Ureter (tissue), 1 donor: ENCODE results near the gene ZRANB3. TPM values are rescaled to one million over a fixed set of nuclear protein-coding genes. Genes with fewer than 3 reads are reported as not detected.
"Not testable (repeated sequence)": the region's sequence is repeated elsewhere in the genome, so short reads cannot be mapped to it uniquely, and the experiment has no call there.

ENCODE experiments used
- DNase-seq: peaks from one replicate; pipeline ENCODE4 v3.0.0-alpha.2; 2020; ENCODE audit warnings: low spot score
- total RNA-seq: library from RNA; stranded (reverse); gene quantifications from one replicate; pipeline ENCODE4 v1.2.4, GENCODE V29; 2023
- donor health status: DM: yes; HTN: yes; CAD: no.

The ZRANB3 gene
- total RNA-seq: 16.5 TPM

DNA sequence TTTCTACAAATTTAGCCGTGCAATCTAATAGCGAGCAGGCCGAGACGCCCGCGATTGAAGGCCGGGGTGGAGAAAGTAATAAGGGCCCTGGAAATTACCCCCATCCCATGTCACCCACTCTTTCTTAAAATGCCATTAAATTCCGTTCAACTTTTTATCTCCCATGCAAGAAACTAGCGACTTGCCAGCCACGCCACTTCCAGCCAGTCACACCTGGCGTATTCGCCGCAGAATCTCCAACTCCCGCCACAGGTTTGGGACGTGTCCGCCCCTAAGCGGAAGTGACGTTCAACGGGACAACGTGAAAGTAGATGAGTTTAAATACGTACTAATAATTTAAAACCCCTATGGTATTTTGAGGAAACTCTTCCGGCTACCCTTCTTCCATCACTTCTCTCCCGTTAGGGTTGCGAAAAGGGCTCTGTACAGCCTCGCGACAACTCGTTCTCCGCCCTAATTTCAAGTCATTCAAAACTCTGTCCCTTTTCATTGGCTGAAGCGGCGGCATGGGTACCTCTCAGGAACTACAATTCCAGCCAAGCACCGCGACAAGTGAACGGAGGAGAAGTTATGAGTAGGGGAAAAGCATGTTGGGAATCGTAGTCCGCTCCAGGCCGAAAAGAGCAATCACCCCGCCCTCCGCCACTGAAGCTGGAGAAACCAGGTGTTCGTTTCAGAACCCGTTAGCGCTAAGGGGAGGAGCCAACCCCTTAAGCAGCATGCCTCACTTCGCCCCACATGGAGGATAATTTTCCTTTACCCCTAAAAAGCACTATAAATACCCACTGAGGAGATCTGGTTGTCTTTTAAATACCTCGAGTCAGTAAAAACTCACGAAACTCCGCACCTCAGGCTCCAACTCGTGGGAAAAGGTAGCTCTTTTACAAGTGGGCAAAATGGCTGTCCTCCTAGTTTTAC lies at the start of gene ZRANB3:
ZRANB3 (minus strand) TSS at position 906 of the 918 bp plus-strand sequence.
- peak; percentile 96 for DNase-seq

DNA sequence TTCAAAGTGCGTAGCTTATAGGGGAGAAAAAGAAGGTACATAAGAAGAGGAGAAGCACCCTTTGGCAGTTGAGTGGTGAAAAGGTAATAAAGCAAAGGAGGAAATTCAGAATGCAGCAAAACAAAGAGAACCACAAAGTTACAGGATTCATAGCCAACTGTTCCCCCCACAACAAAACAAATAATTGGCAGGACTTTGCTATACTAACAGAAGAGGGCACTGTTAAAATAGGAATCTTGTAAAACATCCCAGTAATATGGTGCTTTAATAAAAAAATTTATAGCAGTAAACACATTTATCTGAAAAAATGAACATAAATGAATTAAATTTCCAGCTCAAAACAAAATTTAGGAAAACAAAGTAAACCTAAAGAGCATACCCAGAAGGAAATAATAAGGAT lies 42.6 kb upstream of the ZRANB3 start:
- no peak for DNase-seq

DNA sequence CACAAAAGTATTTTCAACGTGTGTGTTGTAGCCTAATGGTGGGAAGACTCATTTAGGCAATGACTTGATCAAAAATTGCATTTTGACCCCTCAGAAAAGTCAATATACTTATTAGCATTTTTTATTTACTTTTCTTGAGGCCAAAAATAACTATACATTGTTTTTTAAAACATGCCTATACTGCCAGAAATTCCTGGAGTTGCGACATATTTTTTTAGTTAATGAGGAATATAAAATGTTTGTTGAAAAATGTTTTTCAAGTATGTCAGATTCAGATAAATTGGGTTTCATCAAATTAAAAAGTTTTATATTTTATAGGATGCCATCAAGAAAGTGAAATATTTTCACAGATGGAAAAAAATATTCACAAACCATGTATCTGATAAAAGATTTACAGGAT lies 39.9 kb upstream of the ZRANB3 start:
- DNase-seq: no peak

DNA sequence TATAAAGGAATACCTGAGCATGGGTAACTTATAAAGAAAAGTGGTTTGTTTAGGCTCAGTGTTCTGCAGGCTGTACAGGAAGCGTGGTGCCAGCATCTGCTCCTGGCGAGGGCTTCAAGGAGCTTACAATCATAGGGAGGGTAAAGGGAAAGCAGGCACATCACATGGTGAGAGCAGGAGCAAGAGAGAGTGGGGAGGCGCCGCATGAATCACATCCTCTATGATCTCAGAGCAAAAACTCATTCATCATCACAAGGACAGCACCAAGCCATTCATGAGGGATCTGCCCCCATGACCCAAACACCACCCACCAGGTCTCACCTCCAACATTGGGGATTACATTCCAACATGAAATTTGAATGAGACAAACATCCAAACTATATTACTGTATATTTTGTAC lies 32.8 kb upstream of the ZRANB3 start:
- no peak for DNase-seq

DNA sequence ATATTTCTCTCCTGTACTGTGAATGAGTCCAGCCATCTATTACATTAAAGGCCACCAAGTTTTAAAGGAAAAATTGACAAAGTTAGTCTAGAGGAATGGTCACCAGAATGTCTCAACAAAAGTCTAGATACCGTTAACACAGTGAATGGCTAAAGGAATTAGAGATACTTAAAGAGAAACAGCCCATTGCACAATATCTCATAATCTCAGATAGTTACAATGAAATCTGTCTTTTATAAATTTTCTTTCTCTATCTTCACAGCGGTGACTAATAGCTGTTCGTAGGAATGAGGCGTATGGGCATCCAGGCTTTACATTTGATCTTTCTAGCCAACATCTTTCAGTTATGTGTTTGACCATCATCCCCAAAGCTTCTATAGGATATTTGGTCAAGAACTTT lies 30.9 kb upstream of the ZRANB3 start:
- no peak for DNase-seq

DNA sequence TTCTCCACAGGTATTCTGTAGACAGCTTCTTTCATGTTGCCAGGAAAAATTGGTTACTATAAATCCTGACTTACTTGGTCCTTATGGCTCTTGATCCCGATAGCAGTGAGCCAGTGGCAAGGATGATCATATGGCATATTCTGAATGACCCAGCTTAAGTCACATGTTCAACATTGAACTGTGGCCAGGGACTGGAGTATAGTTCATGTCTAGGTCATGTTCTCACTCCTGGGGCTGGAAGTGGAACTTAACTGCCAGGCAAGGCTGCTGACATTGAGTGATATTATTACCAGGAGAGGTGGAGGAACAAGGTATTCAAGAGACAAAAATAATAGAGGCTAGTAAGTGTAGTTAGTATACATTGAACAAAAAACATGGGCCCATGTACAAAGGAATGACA lies 26.5 kb upstream of the ZRANB3 start:
- DNase-seq: no peak

DNA sequence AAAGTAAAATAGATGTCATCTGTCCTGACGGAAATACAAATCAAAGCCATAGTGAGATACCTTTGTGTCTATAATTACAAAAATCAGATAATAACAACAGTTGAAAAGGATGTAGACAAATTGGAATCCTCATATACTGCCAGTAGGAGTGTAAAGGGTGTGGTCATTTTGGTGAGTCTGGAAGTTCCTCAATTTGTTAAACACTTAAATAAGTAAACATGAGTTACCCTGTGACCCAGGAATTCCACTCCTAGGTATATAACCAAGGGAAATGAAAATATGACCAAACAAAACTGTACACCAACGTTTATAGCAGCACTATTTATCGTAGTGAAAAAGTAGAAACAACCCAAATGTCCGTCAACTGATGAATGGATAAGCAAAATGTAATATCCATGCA lies 24.3 kb upstream of the ZRANB3 start:
- no peak for DNase-seq

DNA sequence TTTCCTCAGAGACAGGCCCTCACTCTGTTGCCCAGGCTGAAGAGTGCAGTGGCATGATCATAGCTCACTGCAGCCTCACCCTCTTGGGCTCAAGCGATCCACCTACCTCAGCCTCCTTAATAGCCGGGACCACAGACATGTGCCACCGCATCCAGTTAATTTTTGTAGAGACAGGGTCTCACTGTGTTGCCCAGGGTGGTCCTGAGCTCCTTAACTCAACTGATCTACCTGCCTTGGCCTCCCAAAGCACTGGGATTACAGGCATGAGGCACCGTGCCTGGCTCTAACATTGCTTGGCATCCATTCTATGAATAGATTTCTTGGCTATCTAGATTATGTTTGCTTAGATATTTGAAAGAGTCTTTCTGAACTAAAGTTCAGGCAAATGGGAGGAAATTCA lies 21.9 kb upstream of the ZRANB3 start:
- no peak for DNase-seq

DNA sequence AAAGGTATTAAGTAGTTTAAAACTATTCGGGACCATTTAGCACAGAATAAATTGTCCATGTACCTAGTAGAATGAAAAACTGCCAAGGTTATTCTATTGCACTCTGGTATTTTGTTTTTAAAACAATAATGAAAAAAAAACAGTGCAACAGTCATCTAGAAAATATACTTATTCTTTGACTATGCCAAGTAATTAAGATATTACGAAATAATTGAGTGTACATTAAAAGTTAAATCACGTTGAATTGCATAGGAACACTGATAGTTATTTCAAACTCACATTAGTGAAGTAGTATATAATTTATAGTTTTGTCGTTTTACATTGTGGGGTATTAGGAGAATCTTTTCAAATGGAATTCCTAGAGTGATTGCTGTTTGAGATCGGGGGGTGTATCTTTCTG lies 20.3 kb upstream of the ZRANB3 start:
- no peak for DNase-seq

DNA sequence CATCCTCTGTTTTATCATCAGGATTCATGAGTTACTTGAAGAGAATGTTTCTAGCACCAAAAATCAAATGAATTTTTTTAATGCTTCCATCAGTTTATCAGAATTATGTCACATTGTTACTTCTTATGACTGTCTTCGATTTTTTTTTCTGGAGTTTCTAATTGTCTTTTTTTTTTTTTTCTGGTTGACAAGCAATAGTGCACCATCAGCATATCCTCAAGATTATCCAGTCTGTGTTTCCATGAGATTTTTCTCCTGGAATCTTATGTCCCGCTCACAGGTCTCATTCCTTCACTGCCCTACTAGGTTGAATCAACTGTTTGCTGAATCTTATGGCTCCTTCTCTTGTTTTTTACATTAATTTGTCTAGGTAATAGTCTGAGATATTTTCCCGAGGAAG lies 16.3 kb upstream of the ZRANB3 start:
- DNase-seq: no peak

DNA sequence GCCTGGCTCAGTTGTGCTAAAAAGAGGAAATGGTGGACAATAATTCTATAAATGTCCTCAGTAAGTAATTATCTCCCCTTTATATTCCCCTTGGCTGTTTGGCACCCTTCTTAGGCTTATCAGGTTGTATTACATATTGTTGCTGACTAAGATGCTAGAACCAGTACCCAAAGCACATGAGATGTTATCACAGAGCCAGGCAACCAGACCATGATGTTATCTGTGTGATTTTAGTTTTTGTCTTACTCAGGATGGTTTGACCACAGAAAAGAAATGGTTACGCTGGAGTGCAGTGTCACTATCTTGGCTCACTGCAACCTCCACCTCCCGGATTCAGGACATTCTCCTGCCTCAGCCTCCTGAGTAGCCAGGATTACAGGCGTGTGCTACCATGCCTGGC lies 15.4 kb upstream of the ZRANB3 start:
- DNase-seq: no peak

DNA sequence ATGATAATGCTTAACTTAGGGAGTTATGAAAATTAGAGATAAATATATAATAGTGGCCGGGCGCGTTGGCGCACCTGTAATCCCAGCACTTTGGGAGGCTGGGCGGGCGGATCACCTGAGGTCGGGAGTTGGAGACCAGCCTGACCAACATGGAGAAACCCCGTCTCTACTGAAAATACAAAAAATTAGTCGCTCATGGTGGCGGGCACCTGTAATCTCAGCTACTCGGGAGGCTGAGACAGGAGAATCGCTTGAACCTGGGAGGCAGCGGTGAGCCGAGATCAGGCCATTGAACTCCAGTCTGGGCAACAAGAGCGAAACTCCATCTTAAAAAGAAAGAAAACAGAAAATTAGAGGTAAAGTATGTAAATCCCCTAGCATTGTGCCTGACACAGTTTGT lies 2.5 kb upstream of the ZRANB3 start:
- DNase-seq: not testable (repeated sequence)

DNA sequence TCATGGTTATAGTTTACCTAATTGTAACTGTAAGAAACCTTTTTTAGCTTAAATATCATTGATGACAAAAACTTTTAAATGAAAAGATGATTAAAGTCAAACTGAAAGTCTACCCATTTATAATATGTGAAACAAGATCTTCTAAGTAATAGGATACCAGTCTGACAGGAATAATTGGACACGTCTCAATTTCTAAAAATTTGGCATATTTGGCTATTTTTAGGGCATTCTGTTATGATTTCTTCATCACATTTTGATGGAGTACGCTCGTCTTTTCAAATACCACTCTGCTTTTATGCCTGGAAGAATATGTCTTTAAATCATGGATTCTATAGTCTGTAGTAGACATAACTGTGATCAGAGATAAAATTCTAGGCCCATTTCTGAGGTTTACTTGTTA lies 1.6 kb upstream of the ZRANB3 start:
- no peak for DNase-seq

DNA sequence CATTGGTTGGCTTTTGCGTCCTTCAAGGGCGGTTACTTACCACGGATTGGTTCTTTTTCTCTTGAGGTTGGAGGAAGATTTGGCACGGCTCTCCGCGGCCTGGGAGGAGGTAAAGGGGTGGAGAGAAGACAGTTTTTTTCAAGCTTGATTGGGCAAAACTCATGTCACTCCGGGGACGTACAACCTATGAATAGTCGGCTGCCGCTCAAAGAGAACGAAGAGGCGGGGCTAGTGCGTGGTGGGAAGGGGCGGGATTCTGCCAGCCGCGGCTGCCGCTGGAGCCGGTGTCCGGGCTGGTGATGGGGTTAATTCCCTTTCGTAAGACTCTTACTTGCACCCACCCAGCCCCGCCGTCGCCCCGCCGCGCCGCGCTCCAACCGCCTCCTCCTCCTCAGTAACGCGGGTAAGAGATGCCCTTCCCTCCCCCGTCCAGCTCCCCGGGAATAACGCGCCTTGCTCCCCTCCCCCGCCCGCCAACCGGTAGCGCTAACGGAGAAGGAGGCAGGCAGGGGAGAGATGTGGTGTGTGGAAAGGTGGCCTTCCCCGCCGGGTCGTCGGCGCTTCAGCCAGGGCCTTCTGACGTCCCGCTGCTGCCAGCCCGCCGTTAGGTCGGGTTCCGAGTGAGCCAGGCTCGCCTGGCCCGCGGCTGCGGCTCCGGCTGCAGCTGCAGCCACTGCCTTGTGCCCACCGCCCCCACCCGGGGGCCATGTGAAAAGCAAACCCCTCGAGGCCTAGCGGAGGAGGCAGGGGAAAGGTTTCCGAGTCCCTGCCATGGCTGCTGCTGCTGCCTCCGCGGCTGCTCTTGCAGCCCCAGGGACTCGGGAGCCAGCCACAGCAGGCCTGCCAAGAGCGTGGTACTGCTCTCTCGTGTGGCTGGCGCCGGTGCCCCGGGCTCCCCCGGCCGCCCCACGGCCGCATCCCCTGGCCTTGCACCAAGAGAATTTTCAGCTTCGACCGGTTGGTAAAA lies 496 bp upstream of the ZRANB3 start, which contains the start of gene R3HDM1:
R3HDM1 (plus strand) TSS at position 254 of the 967 bp plus-strand sequence. CDS start 73,362 bp downstream, outside the sequence.
- peak; percentile 99 for DNase-seq

DNA sequence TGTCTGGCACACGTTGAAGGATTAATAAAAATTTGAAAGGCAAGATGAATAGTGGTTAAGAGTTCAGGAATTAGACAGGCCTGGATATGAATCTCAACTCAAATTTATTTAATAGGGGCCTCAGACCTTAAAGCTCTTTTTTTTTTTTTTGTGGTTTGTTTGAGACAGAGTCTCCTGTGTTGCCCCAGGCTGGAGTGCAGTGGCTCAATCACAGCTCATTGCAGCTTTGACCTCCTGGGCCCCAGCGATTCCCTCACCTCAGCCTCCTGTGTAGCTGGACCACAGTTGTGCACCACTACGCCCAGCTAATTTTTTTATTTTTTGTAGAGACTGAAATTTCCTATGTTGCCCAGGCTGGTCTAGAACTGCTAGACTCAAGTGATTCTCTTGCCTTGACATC lies 3.0 kb downstream of the ZRANB3 start:
- no peak for DNase-seq

DNA sequence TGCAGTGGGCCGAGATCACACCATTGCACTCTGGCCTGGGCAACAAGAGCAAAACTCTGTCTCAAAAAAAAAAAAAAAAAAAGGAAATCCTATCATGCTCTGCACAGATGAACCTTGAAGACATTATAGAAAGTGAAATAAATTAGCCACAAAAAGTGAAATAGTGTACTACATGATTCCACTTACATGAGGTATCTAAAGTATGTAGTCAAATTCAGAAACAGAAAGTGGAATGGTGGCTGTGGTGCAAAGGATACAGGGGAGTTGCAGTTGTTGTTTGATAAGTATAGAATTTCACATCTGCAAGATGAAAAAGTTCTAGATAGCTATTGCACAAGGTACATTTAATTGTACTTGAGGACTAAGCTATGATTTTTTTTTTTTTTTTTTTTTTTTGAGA lies 5.2 kb downstream of the ZRANB3 start:
- DNase-seq: no peak

DNA sequence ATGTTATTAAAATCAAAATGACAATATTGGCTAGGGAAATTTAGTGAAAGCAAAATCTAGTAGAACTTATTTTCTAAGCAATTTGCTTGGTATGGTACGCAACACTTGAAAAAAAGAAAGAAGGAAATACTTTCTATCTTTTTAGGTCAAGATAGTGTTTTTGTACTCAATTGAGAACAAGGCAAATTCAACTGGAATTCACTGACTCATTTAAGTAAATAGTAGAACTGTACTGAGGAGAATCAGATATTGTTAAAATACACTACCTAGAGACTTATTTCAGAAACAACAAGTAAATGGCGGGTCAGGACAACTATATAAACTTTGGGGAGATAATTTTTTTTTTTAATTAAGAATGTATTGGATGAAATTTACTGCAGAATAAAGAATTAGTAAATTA lies 18.9 kb downstream of the ZRANB3 start:
- DNase-seq: no peak

DNA sequence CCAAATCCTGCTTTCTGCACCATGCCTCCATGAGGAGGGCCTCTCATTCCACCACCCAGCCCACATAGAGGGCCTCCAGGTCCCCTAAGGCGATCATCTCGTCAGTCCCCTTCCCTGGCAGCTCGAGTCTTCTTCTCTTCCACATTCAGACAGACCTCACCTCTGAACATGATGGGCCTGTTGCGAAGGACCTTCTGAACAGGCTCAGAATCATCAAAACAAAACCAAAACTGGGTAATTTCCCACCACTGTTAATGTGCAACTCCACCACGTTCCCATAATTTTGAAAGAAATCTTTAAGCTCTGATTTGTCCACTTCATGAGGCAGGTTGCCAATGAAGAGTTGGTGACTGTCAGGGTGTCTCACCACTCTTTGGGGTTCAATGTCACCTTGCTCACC lies 20.4 kb downstream of the ZRANB3 start:
- DNase-seq: no peak

DNA sequence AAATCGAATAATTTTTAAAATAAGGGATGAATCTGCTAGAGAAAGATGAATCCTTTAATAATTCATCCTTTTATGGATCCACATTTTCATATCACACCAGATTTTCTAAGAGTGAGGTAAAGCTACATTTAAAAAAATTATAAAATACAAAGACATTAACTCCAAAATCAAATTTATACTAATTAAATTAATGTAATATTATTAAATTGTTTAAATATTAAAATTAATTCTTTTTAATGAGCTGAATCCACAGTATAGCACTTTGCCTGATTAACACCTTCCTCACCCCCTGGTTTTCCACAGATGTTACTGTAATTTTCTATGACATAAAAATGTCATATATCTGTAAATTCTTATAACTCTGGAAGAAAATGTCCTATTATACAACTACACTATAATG lies 26.2 kb downstream of the ZRANB3 start:
- no peak for DNase-seq

DNA sequence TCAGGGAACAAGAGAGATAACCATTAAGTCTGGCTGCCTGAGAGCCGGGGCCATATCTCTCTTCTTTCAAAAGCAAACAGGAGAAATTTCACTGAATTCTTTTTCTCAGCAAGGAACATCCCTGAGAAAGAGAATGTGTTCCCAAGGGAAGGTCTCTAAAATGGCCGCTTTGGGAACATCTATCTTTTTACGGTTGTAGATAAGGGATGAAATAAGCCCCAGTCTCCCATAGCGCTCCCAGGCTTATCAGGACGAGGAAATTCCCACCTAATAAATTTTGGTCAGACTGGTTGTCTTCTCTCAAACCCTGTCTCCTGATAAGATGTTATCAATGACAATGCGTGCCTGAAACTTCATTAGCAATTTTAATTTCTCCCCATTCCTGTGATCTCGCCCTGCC lies 32.4 kb downstream of the ZRANB3 start:
- DNase-seq: not testable (repeated sequence)

DNA sequence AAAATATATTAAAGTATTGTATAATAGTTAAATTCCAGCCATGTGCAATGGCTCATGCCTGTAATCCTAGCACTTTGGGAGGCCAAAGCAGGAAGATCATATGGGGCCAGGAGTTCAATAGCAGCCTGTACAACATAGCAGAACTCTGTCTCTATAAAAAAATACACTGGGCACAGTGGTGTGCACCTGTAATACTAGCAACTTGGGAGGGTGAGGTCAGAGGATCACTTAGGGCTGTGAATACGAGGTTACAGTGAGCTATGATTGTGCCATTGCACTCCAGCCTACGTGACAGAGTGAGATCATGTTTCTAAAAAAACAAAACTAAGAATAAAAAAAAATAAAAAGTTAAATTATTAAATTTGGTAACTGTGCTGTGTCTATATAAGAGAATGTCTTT lies 36.1 kb downstream of the ZRANB3 start:
- no peak for DNase-seq

DNA sequence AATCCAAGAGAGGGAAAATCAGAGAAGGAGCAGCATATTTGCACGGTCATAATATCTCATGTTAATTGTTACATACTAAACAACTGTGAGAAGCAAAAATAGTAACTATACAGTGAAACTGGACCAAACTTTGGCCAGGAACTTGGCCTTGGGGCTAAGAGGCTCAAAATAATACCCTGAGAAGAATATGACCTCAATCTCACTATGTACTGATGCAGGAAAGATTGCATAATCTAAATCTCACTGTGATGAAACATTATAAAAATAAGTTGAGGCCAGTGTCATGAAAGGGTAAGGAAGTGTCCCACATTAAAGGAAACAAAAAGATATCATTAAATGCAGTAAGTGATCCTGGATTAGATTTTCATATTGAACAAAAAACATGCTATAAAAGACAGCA lies 36.5 kb downstream of the ZRANB3 start:
- DNase-seq: no peak

DNA sequence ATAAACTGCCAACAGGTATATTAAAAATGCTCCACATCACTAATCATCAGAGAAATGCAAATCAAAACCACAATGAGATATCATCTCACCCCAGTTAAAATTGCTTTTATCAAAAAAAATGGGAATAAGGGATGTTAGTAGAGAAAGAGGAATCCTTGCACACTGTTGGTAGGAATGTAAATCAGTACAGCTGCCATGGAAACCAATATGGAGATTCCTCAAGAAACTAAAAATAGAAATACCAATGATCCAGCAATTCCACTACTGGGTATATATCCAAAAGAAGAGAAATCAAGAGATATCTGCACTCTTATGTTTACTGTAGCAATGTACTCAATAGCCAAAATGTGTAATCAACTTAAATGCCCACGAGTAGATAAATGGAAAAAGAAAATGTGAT lies 40.6 kb downstream of the ZRANB3 start:
- no peak for DNase-seq
